GM12878 (cell line): ENCODE measurements around the gene RAPGEF3. TPM values are rescaled to one million over a fixed set of nuclear protein-coding genes. Genes with fewer than 3 reads are reported as not detected.

ENCODE experiments used
- ATAC-seq: fragments of 200-7000 bp; cut with Tn5 transposase; 3 replicates; pipeline ENCODE4 v1.9.1; 2020; ENCODE audit warnings: mild to moderate bottlenecking, moderate library complexity
- BruUV-seq: library from RNA; stranded (reverse); fragments of 400-500 nt; replicated peaks from 2 replicates; lab custom pipeline; 2021; lab: Mats Ljungman, UMichigan
- CTCF ChIA-PET: fragments of 300-600 bp; sonication (Branson Sonifier 250); formaldehyde crosslinking; extraction: SDS; loops from one replicate; lab custom pipeline; 2021; ENCODE audit warnings: inconsistent platforms; lab: Yijun Ruan, JAX
- POLR2A ChIA-PET: fragments of 350-600 bp; formaldehyde crosslinking; extraction: SDS; loops from one replicate; lab custom pipeline; 2021; ENCODE audit warnings: inconsistent platforms; lab: Charles Lee
- RAD21 ChIA-PET: fragments of 300-600 bp; sonication (Branson Sonifier 250); formaldehyde crosslinking; loops from one replicate; lab custom pipeline; 2023; ENCODE audit warnings: antibody characterized with exemption; ENCODE audit not compliant: unreplicated experiment; lab: Charles Lee
- SMC1A ChIA-PET: fragments of 300-600 bp; sonication (Branson Sonifier 250); formaldehyde crosslinking; loops from one replicate; lab custom pipeline; 2023; ENCODE audit not compliant: unreplicated experiment, uncharacterized antibody; lab: Charles Lee
- DNase-seq: peaks from one replicate; pipeline ENCODE4 v3.0.0-alpha.2; 2011; ENCODE audit warnings: low read depth, low spot score
- FAIRE-seq: peaks from 3 replicates; lab custom pipeline; 2011; peaks lifted over from hg19 to GRCh38; lab: Jason Lieb, UNC
- H2AFZ ChIP-seq: 2 replicates; pipeline ENCODE4 v1.6.0; 2011; ENCODE audit warnings: low read depth, low read length, control low read depth; ENCODE audit not compliant: control insufficient read depth
- H3K27ac ChIP-seq: 2 replicates; pipeline ENCODE4 v1.5.1; 2011; ENCODE audit warnings: control low read depth; ENCODE audit not compliant: control insufficient read depth, insufficient read depth
- H3K27me3 ChIP-seq, 2 experiments: replicated peaks in 1 of 2; 2 replicates each; pipeline versions ENCODE4 v1.6.0 to v1.6.1; 2011; ENCODE audit warnings: low read length in 1 of 2; ENCODE audit not compliant: control insufficient read depth in 2 of 2, insufficient read depth in 2 of 2
- H3K36me3 ChIP-seq, 2 experiments: 2 replicates each; pipeline ENCODE4 v1.5.1; 2011; ENCODE audit warnings: low read length in 1 of 2; ENCODE audit not compliant: control insufficient read depth in 2 of 2, insufficient read depth in 2 of 2
- H3K4me1 ChIP-seq: 2 replicates; pipeline ENCODE4 v1.6.1; 2011; ENCODE audit warnings: mild to moderate bottlenecking, low read length, moderate library complexity, mixed read lengths; ENCODE audit not compliant: control insufficient read depth, insufficient read depth
- H3K4me2 ChIP-seq: 2 replicates; pipeline ENCODE4 v1.6.0; 2011; ENCODE audit warnings: control low read depth; ENCODE audit not compliant: control insufficient read depth, insufficient read depth
- H3K4me3 ChIP-seq: fragments of 200-600 bp; sonication (generic); 2 replicates; pipeline ENCODE4 v1.5.1; 2016
- H3K79me2 ChIP-seq: 2 replicates; pipeline ENCODE4 v1.6.0; 2011; ENCODE audit warnings: low read length; ENCODE audit not compliant: control insufficient read depth, insufficient read depth
- H3K9ac ChIP-seq: 2 replicates; pipeline ENCODE4 v1.8.0; 2011; ENCODE audit warnings: low read length, control low read depth, mixed read lengths; ENCODE audit not compliant: control insufficient read depth, insufficient read depth
- H3K9me3 ChIP-seq: replicated peaks from 3 replicates; pipeline ENCODE4 v1.5.1; 2011; ENCODE audit warnings: mild to moderate bottlenecking, low read length; ENCODE audit not compliant: control insufficient read depth, insufficient read depth
- H4K20me1 ChIP-seq: 2 replicates; pipeline ENCODE4 v1.6.0; 2011; ENCODE audit not compliant: control insufficient read depth, insufficient read depth
- CBFB ChIP-seq: IDR thresholded peaks from 2 replicates; pipeline ENCODE4 v1.6.1; 2016; ENCODE audit warnings: antibody characterized with exemption, low read depth
- CHD2 ChIP-seq: IDR thresholded peaks from 2 replicates; pipeline ENCODE4 v1.6.1; 2011; ENCODE audit warnings: low read depth, low read length, improper control_type of control experiment, borderline replicate concordance
- IKZF2 ChIP-seq, 2 experiments: fragments of 450-650 bp; IDR thresholded peaks; 2 replicates each; pipeline ENCODE4 v1.6.1; 2017; ENCODE audit warnings: mild to moderate bottlenecking in 2 of 2, moderate library complexity in 2 of 2
- IRF5 ChIP-seq: fragments of 450-650 bp; IDR thresholded peaks from 2 replicates; pipeline ENCODE4 v1.6.1; 2017; ENCODE audit warnings: borderline replicate concordance
- KAT2A ChIP-seq: conservative IDR thresholded peaks from 2 replicates; pipeline ENCODE4 v1.6.1; 2011; ENCODE audit warnings: low read depth, low read length; ENCODE audit not compliant: control insufficient read depth
- RCOR1 ChIP-seq: conservative IDR thresholded peaks from 2 replicates; pipeline ENCODE4 v1.6.1; 2012; ENCODE audit warnings: low read depth, low read length, improper control_type of control experiment
- SP1 ChIP-seq: IDR thresholded peaks from one replicate; pipeline ENCODE4 v1.6.1; 2011; ENCODE audit warnings: low read depth, low read length
- SPI1 ChIP-seq: IDR thresholded peaks from 2 replicates; pipeline ENCODE4 v1.6.1; 2011; ENCODE audit warnings: low read depth, mild to moderate bottlenecking, low read length, moderate library complexity, borderline replicate concordance; ENCODE audit not compliant: insufficient read depth
- SUPT20H ChIP-seq: IDR thresholded peaks from 2 replicates; pipeline ENCODE4 v1.6.1; 2011; ENCODE audit warnings: low read depth, mild to moderate bottlenecking, low read length, moderate library complexity, borderline replicate concordance; ENCODE audit not compliant: control insufficient read depth
- TCF7 ChIP-seq: IDR thresholded peaks from 2 replicates; pipeline ENCODE4 v1.6.1; 2014; ENCODE audit warnings: antibody characterized with exemption, borderline replicate concordance
- YBX1 ChIP-seq: fragments of 450-650 bp; IDR thresholded peaks from 2 replicates; pipeline ENCODE4 v1.6.1; 2016; ENCODE audit warnings: antibody characterized with exemption
- ZNF384 ChIP-seq: IDR thresholded peaks from 2 replicates; pipeline ENCODE4 v1.6.1; 2012; ENCODE audit warnings: low read depth, mild to moderate bottlenecking, low read length, improper control_type of control experiment, borderline replicate concordance
- ZNF687 ChIP-seq: fragments of 450-650 bp; IDR thresholded peaks from 2 replicates; pipeline ENCODE4 v1.6.1; 2017; ENCODE audit warnings: mild to moderate bottlenecking, moderate library complexity
- WGBS: methylation state at CpG from one replicate; pipeline ENCODE4 v1.1.6; 2016; ENCODE audit warnings: low lambda C conversion rate; ENCODE audit not compliant: insufficient replicate concordance, insufficient coverage; ENCODE audit errors: missing lambda C conversion rate; 5-methylcytosine and 5-hydroxymethylcytosine counted together
- in situ Hi-C: fragments of 300-500 bp; cut with MboI; formaldehyde crosslinking; loops from 9 replicates; pipeline ENCODE4 v1.14.3; 2018; ENCODE audit warnings: mixed read lengths
- intact Hi-C: fragments of 100-400 bp; cut with micrococcal nuclease; formaldehyde crosslinking; loops from one replicate; pipeline ENCODE4 v1.14.2; 2022; ENCODE audit not compliant: unreplicated experiment
- polyA plus RNA-seq, 11 experiments: library from polyadenylated mRNA; depleted of rRNA in 4 of 11; unstranded in 6 of 11; stranded (reverse) in 5 of 11; fragments of >200 nt; fragmentation: Nextera tagmentation in 4 of 11; fragmentation: Illumina TruSeq in 1 of 11; extraction: Ambion mirVana in 4 of 11; extraction: Trizol in 1 of 11; gene quantifications; 1 replicate in 1 of 11; 2 replicates in 10 of 11; pipeline versions ENCODE4 v1.2.1 to v1.2.3, GENCODE V29; 2011 to 2016; ENCODE audit warnings: inconsistent platforms in 2 of 11, missing spikeins in 2 of 11, low read depth in 1 of 11
- total RNA-seq, 4 experiments: library from RNA; depleted of rRNA in 3 of 4; stranded (reverse); fragments of >200 nt in 3 of 4; fragmentation: Illumina TruSeq in 1 of 4; extraction: Trizol in 1 of 4; gene quantifications; 2 replicates each; pipeline versions ENCODE4 v1.2.1 to v1.2.3, GENCODE V29; 2013 to 2021
- TF ChIP-seq, protein P1 (sequence below): IDR thresholded peaks from 2 replicates; pipeline ENCODE4 v1.6.1; 2011; ENCODE audit warnings: borderline replicate concordance, low read depth, mild to moderate bottlenecking, moderate library complexity, mixed read lengths, low read length; ENCODE audit not compliant: insufficient read depth; ENCODE audit errors: extremely low read length
- TF ChIP-seq, protein P2 (sequence below): IDR thresholded peaks from 2 replicates; pipeline ENCODE4 v1.6.1; 2012; ENCODE audit warnings: low read depth, low read length, improper control_type of control experiment

The RAPGEF3 gene
- total and polyA plus RNA-seq, 10 of the 15 experiments (the other 5 are each of a cell fraction or from before 2014, with no cell fraction given) = 0.02 to 0.92 (median 0.31) TPM; not detected in 2

- ChIA-PET RAD21 (no interaction called here), CTCF (interaction anchor here (0.5 to 5.4 kb wide), 6 partner anchors 8 to 104 kb away, joined by 3 to 71 read pairs (median 9); no protein-coding TSS in a partner anchor), SMC1A (no interaction called here), POLR2A (no interaction called here)
- Histone ChIP-seq H3K4me2 (no peak overlapping the region), H3K27ac (no peak overlapping the region), H3K4me1 (peaks cover 7% of the 10 kb centered on the region), H3K79me2 (no peaks in the 10 kb centered on the region), H3K27me3 (no peaks in the 10 kb centered on the region), H3K9me3 (no peaks in the 10 kb centered on the region), H3K9ac (no peak overlapping the region), H4K20me1 (no peaks in the 10 kb centered on the region), H3K36me3 (no peaks in the 10 kb centered on the region), H3K4me3 (no peak overlapping the region), H2AFZ (no peak overlapping the region)
- intact Hi-C loops = no loop called here
- no TSS peak for BruUV-seq
- ATAC-seq (no peak), DNase-seq (no peak), FAIRE-seq (no peak)
- in situ Hi-C loops = no loop called here
- 57% methylated on average over 12 of the region's 12 CpGs for WGBS
- TF ChIP-seq SP1 = no peak
- TF ChIP-seq IRF5 = no peak
- no peak for TF ChIP-seq ZNF384
- TF ChIP-seq KAT2A = no peak
- TF ChIP-seq, protein P1, sequence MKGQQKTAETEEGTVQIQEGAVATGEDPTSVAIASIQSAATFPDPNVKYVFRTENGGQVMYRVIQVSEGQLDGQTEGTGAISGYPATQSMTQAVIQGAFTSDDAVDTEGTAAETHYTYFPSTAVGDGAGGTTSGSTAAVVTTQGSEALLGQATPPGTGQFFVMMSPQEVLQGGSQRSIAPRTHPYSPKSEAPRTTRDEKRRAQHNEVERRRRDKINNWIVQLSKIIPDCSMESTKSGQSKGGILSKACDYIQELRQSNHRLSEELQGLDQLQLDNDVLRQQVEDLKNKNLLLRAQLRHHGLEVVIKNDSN = no peak
- TF ChIP-seq TCF7 = no peak
- TF ChIP-seq YBX1 = no peak
- TF ChIP-seq RCOR1 = no peak
- no peak for TF ChIP-seq CHD2
- TF ChIP-seq, protein P2, sequence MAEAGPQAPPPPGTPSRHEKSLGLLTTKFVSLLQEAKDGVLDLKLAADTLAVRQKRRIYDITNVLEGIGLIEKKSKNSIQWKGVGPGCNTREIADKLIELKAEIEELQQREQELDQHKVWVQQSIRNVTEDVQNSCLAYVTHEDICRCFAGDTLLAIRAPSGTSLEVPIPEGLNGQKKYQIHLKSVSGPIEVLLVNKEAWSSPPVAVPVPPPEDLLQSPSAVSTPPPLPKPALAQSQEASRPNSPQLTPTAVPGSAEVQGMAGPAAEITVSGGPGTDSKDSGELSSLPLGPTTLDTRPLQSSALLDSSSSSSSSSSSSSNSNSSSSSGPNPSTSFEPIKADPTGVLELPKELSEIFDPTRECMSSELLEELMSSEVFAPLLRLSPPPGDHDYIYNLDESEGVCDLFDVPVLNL = no peak
- TF ChIP-seq SUPT20H = no peak
- TF ChIP-seq ZNF687 = no peak
- TF ChIP-seq IKZF2 (IDR thresholded peaks at IDR 0.05) = no peak
- no peak for TF ChIP-seq CBFB
- no peak for TF ChIP-seq SPI1
These were observed 23.8 kb downstream of the RAPGEF3 start for GRCh38 chr12:47734725-47735480.
